HG03045 (cell line): ENCODE measurements around the gene TUBB.

ENCODE experiments used
- ATAC-seq: cut with Tn5 transposase; IDR thresholded peaks from one replicate; pipeline ENCODE4 v1.9.1; 2021; ENCODE audit warnings: mild to moderate bottlenecking, moderate library complexity; ENCODE audit not compliant: unreplicated experiment

TUBB gene

GRCh38 chr6:30732237-30732943 lies 12.2 kb downstream of the TUBB start:
- no peak for ATAC-seq

GRCh38 chr6:30735668-30736314 lies 15.6 kb downstream of the TUBB start:
- no peak for ATAC-seq

- ATAC-seq: no peak
These were observed 18.4 kb downstream of the TUBB start for GRCh38 chr6:30738532-30738931.

GRCh38 chr6:30740540-30740870 lies 20.4 kb downstream of the TUBB start:
- ATAC-seq: no peak

- ATAC-seq: no peak
These were observed 21.1 kb downstream of the TUBB start for GRCh38 chr6:30741063-30741779.

GRCh38 chr6:30741789-30742315 lies 21.7 kb downstream of the TUBB start:
- no peak for ATAC-seq

GRCh38 chr6:30742316-30743098 lies 22.4 kb downstream of the TUBB start, which contains the start of gene FLOT1:
Gene FLOT1 (minus strand): TSS chr6:30742687. CDS start chr6:30742189, 498 bp downstream.
- peak; percentile 71 for ATAC-seq

- ATAC-seq: peak; percentile 9
These were observed 23.2 kb downstream of the TUBB start for GRCh38 chr6:30743099-30744053.

- no peak for ATAC-seq
These were observed 24.1 kb downstream of the TUBB start, which contains the start of gene IER3 for GRCh38 chr6:30744054-30744805. Gene IER3 (minus strand): TSS chr6:30744547. CDS start chr6:30744518, 29 bp downstream.

GRCh38 chr6:30747300-30747687 lies 27.1 kb downstream of the TUBB start:
- no peak for ATAC-seq

- no peak for ATAC-seq
These were observed 28.0 kb downstream of the TUBB start for GRCh38 chr6:30747902-30748769.

- ATAC-seq: no peak
These were observed 28.8 kb downstream of the TUBB start for GRCh38 chr6:30748851-30749540.

GRCh38 chr6:30749554-30750378 lies 29.6 kb downstream of the TUBB start:
- no peak for ATAC-seq

GRCh38 chr6:30750379-30750668 lies 30.2 kb downstream of the TUBB start:
- ATAC-seq: no peak

- ATAC-seq: no peak
These were observed 32.2 kb downstream of the TUBB start for GRCh38 chr6:30752157-30752927.

GRCh38 chr6:30754631-30755030 lies 34.5 kb downstream of the TUBB start:
- ATAC-seq: no peak
